NCI-H748 (cell line): Measurements from ENCODE around the gene ZNF740.
A peak's percentile ranks its signal among the peaks of the same experiment; 100 is the strongest.
"Not testable (repeated sequence)": the region's sequence is repeated elsewhere in the genome, so short reads cannot be mapped to it uniquely, and the experiment has no call there.

ENCODE experiments used
- DNase-seq: peaks from one replicate; lab custom pipeline; 2025; ENCODE audit not compliant: unreplicated experiment; lab: John Stamatoyannopoulos, UW

ZNF740 gene

DNA sequence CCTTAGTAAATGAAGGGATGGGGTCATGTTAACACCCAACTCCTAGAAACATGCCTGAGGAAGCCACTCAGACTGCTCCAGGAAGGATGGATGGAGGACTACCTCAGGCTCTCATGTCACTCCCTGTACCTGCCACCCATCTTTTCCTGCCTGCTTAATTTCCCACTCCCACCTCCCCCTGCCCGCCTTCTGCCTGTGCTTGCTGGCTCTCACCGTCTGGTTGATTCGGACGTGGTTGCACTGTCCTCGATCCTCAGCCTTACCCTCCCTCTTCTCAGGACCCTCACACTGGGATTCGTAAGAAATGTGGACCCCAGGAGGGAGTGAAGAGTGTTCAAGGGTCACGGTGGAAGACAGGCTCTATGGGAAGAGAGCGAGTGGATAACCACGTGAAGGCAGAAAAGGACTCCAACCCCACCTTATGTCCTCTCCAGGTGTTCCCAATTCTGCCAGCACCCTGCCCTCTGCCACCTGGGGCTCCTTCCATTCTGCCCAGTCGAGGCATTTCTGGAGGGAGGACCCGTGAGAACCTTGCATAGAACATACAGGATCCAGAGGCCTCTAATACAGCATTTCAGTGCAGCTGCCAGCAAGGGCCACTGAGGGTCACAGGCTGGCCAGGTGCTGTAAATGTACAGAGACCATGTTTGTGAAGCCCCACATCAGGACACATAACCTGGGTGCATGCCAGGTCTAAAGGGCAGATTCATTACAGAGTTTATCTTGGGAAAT lies 13.6 kb downstream of the ZNF740 start:
- no peak for DNase-seq

- DNase-seq, result no peak
These were observed 14.5 kb downstream of the ZNF740 start for GRCh38 chr12:53194973-53195372.

GRCh38 chr12:53195516-53196420 lies 15.2 kb downstream of the ZNF740 start:
- DNase-seq, result no peak

DNA sequence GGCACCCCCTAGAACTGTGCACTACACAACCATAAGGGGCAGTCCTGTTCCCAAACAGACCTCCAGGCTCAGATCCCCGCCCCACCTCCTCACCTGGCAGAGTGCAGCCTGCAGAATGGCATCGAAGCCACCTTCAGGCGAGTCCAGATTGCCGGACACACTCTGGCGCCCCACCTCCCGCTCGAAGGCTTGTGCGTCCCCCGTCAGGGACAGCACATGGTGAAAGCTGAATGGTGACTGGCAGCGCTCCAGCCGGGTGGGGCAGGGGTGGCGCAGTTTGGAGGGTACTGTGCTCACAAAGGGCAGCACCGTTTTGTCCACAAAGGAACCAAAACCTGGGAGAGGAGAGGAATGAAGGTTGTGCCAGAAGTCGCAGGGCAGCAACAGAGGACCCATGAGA lies 16.0 kb downstream of the ZNF740 start:
- DNase-seq, result peak; percentile 29

DNA sequence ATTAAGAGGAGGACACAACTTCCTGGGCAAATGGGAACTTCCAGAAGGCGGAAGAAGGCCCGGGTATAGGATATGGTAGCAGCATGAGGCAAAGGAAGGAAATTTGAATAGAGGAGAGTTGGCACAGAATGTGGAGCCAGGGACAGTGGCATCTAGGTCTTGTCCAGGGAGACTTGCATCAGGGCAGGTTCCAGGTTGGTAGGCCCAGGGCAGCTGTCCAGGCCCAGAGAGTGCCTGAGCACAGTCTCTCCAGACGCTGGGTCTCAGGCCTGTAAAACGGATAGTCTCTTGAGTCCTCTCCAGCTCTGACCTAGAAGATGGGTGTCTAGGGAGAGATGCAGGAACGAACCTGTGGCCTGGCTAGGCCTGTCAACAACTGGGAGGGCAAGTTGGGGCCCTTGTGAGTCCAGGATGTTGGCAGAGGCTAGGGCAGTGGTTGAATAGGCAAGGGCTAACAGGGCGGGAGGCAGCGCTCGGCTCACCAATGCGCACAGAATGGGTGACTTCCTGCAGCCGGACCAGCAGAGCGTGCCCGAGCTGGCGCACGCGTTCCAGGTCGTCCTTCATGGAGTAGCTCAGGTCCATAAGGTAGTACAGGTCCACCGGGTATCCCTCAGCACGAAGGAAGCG lies 16.6 kb downstream of the ZNF740 start:
- no peak for DNase-seq

- DNase-seq, result no peak
These were observed 18.1 kb downstream of the ZNF740 start for GRCh38 chr12:53198486-53199110.

GRCh38 chr12:53199700-53200099 lies 19.2 kb downstream of the ZNF740 start:
- DNase-seq, result no peak

- DNase-seq, result no peak
These were observed 19.6 kb downstream of the ZNF740 start for GRCh38 chr12:53200107-53200457.

DNA sequence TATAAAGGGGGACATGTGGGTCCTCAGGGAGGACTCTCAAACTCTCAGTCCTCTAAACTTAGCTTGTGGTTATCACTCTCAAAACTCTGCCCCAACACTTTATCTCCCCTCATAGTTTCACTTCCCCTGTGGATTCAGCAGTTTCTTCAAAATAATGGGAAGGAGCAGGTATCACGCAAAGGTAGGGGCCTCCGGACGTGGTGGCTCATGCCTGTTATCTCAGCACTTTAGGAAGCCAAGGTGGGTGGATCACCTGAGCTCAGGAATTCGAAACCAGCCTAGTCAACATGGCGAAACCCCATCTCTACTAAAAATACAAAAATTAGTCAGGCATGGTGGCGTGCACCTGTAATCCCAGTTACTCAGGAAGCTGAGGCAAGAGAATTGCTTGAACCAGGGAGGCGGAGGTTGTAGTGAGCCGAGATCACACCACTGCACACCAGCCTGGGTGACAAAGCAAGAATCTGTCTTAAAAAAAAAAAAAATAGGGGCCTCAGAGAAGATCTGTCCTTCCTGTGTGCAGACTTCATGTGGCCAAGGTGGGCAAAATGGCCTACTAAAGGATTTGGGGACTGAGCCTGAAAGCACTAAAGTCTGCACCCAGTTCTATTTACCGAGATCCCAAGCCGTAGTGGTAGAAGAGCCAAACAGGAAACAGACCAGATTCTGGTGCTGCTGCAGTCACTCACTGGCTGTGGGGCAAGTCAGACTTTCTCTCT lies 20.1 kb downstream of the ZNF740 start:
- no peak for DNase-seq

GRCh38 chr12:53201177-53201541 lies 20.6 kb downstream of the ZNF740 start:
- DNase-seq, result no peak

- no peak for DNase-seq
These were observed 21.1 kb downstream of the ZNF740 start for GRCh38 chr12:53201639-53202038.

DNA sequence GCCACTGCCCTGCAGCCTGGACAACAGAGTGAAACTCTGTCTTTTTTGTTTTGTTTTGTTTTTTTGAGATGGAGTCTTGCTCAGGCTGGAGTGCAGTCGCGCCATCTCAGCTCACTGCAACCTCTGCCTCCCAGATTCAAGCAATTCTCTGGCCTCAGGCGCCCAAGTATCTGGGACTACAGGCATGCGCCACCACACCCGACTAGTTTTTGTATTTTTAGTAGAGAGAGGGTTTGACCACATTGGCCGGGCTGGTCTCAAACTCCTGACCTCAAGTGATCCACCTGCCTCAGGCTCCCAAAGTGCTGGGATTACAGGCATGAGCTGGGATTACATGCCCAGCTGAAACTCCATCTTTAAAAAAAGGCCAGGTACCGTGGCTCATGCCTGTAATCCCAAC lies 21.8 kb downstream of the ZNF740 start:
- not testable (repeated sequence) for DNase-seq

DNA sequence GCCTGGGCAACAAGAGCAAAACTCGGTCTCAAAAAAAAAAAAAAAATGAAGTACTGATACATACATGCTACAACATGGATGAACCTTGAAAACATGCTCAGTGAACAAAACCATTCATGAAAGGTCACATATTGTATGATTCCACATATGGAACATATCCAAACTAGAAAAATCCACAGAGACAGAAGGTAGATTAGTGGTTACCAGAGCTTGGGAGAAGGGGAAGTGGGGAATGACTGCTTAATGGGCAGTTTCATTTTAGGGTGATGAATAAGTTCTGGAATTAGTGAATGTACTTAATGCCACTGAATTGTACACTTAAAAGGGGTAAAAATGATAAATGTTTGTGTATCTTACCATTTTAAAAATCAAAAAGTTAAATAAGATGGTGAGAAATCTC lies 23.8 kb downstream of the ZNF740 start:
- DNase-seq, result no peak

GRCh38 chr12:53205747-53206419 lies 25.4 kb downstream of the ZNF740 start:
- no peak for DNase-seq

GRCh38 chr12:53207042-53207441 lies 26.5 kb downstream of the ZNF740 start, which contains the start of gene ITGB7:
TSS of gene ITGB7 (minus strand) at chr12:53207251. CDS start at chr12:53200443, 6,808 bp downstream.
- no peak for DNase-seq

DNA sequence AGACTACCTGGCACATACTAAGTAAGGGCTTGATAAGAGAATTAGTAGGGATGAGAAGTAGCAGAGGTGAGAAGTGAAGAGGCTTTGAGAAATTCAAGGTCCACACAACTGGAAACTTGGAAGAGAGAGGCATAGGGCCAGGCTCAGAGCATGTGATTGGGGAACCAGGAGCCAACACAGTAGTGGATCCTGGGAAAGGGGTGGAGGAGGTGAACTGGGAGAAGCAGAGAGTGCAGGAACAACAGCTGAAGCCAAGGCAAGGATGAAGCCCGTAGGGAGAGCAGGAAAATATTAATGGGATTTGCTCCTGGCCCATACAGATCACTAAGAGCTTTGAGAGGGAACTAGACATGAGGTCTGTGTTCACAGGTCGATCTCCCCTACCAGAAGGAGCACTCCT lies 27.9 kb downstream of the ZNF740 start:
- DNase-seq, result no peak

DNA sequence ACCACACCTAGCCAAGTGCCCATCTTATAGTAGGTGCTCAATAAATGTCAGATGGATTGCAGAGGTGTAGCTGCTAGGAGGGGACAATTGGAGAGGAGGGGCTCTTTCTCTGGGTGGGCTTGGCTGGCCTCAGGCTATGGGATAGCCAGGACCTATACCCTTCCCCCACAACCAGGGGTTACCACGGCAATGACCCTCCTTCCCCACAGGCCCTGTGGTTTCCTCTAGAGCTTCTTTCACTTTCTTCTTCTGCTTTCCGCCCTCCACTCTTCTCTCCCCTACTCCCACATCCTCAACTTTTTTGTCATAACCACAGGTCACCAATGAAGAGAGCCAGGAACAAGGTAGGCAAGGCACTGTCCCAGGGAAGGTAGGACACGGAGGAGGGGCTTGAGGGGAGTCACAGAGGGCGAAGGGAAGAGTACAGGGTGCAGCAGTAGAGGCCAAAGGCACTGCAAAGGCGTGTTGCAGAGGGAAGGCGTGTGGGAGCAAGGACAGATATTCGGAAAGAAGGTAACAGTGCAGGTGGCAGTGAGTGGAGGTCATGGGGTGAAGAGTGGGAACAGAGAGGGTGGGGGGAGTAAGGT lies 28.4 kb downstream of the ZNF740 start:
- DNase-seq, result no peak

DNA sequence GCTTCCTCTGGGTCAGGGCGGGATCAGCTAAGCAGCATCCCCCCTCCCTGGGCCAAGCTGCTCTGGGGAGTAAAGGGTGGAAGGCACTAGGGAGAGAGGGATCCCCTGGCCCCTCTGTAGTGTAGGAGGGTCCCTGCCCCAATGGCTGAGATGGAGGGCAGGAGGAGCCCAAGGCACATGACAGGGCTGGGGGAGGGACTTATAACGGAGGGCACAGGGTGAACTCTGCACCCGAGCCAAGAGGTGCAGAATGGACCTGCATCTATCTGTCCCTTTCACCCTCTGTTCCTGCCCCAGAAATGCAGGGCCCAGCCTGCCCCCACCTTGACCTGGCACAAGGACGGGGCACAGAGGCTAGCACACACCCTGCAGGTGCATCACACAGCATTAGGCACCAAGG lies 30.3 kb downstream of the ZNF740 start:
- no peak for DNase-seq

GRCh38 chr12:53211476-53212381 lies 31.2 kb downstream of the ZNF740 start:
- DNase-seq, result peak; percentile 21
